Measurements from ENCODE around the gene ADARB2.

GRCh38 chr10:1431229-1431628 lies 306.1 kb downstream of the ADARB2 start:
- TF ChIP-seq POLR2A (IDR thresholded peaks at IDR 0.05; ENCODE audit: low read depth, low read length) = no peak
- no peak for TF ChIP-seq POLR2AphosphoS5 (IDR thresholded peaks at IDR 0.05; ENCODE audit: low read depth, low read length)
- no peak for TF ChIP-seq TAF1 (IDR thresholded peaks at IDR 0.05; ENCODE audit: low read depth, low read length)
- TF ChIP-seq PAX5 (IDR thresholded peaks at IDR 0.05; ENCODE audit: insufficient read depth, low read length, severe bottlenecking) = no peak
- no peak for TF ChIP-seq SPI1 (IDR thresholded peaks at IDR 0.05; ENCODE audit: low read depth, low read length)
